PC-3 (cell line): ENCODE results near the gene JAM2. TPM values are rescaled to one million over a fixed set of nuclear protein-coding genes. Genes with fewer than 3 reads are reported as not detected.

Source experiments
- ATAC-seq: fragments of 200-7000 bp; cut with Tn5 transposase; 2 replicates; pipeline ENCODE4 v1.9.1; 2020; ENCODE audit warnings: mild to moderate bottlenecking, moderate library complexity
- BruUV-seq: library from RNA; stranded (reverse); fragments of 400-500 nt; replicated peaks from 2 replicates; lab custom pipeline; 2021; lab: Mats Ljungman, UMichigan
- CTCF ChIA-PET: fragments of 300-600 bp; sonication (Branson Sonifier 250); formaldehyde crosslinking; loops from one replicate; lab custom pipeline; 2022; ENCODE audit warnings: antibody characterized with exemption; lab: Charles Lee
- POLR2A ChIA-PET: fragments of 300-600 bp; sonication (Branson Sonifier 250); formaldehyde crosslinking; loops from one replicate; lab custom pipeline; 2022; ENCODE audit warnings: antibody characterized with exemption; ENCODE audit not compliant: unreplicated experiment; lab: Charles Lee
- DNase-seq: peaks from one replicate; pipeline ENCODE4 v3.0.0-alpha.2; 2015
- H2AFZ ChIP-seq: fragments of 300-600 bp; sonication (generic); 2 replicates; pipeline ENCODE4 v1.6.0; 2016; ENCODE audit warnings: antibody characterized with exemption, low read length
- H3F3A ChIP-seq: fragments of 300-600 bp; sonication (generic); one replicate; pipeline ENCODE4 v1.6.0; 2017; ENCODE audit warnings: antibody characterized with exemption, low read length, control low read depth, mild to moderate bottlenecking; ENCODE audit not compliant: unreplicated experiment
- H3K27ac ChIP-seq: fragments of 300-600 bp; sonication (generic); 2 replicates; pipeline ENCODE4 v1.5.1; 2016; ENCODE audit warnings: mild to moderate bottlenecking, low read length
- H3K27me3 ChIP-seq: fragments of 300-600 bp; sonication (generic); 2 replicates; pipeline ENCODE4 v1.6.1; 2016; ENCODE audit warnings: low read length, mixed read lengths
- H3K36me3 ChIP-seq: fragments of 300-600 bp; sonication (generic); 2 replicates; pipeline ENCODE4 v1.6.1; 2016; ENCODE audit warnings: low read depth, mixed run types, low read length, mixed read lengths
- H3K4me1 ChIP-seq: fragments of 300-600 bp; sonication (generic); 2 replicates; pipeline ENCODE4 v1.5.1; 2016; ENCODE audit warnings: low read length; ENCODE audit not compliant: insufficient read depth
- H3K4me2 ChIP-seq: fragments of 300-600 bp; sonication (generic); 2 replicates; pipeline ENCODE4 v1.6.0; 2016; ENCODE audit warnings: low read length
- H3K4me3 ChIP-seq: fragments of 300-600 bp; sonication (generic); 2 replicates; pipeline ENCODE4 v1.5.1; 2016; ENCODE audit warnings: mild to moderate bottlenecking, low read length, mixed read lengths
- H3K79me2 ChIP-seq: fragments of 300-600 bp; sonication (generic); 2 replicates; pipeline ENCODE4 v1.6.1; 2017; ENCODE audit warnings: low read length, mixed read lengths
- H3K9ac ChIP-seq: fragments of 300-600 bp; sonication (generic); 2 replicates; pipeline ENCODE4 v1.6.0; 2016; ENCODE audit warnings: mild to moderate bottlenecking, low read length
- H3K9me2 ChIP-seq: fragments of 300-600 bp; sonication (generic); replicated peaks from 2 replicates; pipeline ENCODE4 v1.6.1; 2016; ENCODE audit warnings: mixed run types, low read length, mixed read lengths
- H3K9me3 ChIP-seq: fragments of 300-600 bp; sonication (generic); 2 replicates; pipeline ENCODE4 v1.6.1; 2016; ENCODE audit warnings: low read length, mixed read lengths
- H4K20me1 ChIP-seq: fragments of 300-600 bp; sonication (generic); 2 replicates; pipeline ENCODE4 v1.6.1; 2016; ENCODE audit warnings: low read length, mixed read lengths
- CTCF ChIP-seq: fragments of 300-600 bp; sonication (generic); conservative IDR thresholded peaks from 2 replicates; pipeline ENCODE4 v1.5.1; 2017; ENCODE audit warnings: antibody characterized with exemption, low read depth, mild to moderate bottlenecking, low read length
- EZH2 ChIP-seq: fragments of 300-600 bp; sonication (generic); IDR thresholded peaks from one replicate; pipeline ENCODE4 v1.6.1; 2017; ENCODE audit warnings: antibody characterized with exemption, mild to moderate bottlenecking, low read length; ENCODE audit not compliant: unreplicated experiment
- EZH2phosphoT487 ChIP-seq: fragments of 300-600 bp; sonication (generic); IDR thresholded peaks from 2 replicates; pipeline ENCODE4 v1.6.1; 2018; ENCODE audit warnings: mild to moderate bottlenecking, antibody characterized with exemption, low read length, borderline replicate concordance
- intact Hi-C: fragments of 100-400 bp; cut with micrococcal nuclease; formaldehyde crosslinking; loops from 2 replicates; pipeline ENCODE4 v1.9.0; 2023
- total RNA-seq: library from RNA; depleted of rRNA; stranded (reverse); fragments of >200 nt; gene quantifications from 2 replicates; pipeline ENCODE4 v1.2.3, GENCODE V29; 2014

The JAM2 gene
- total RNA-seq, 1 experiment from 2014 or later: not detected

GRCh38 chr21:25607151-25608043 lies 31.7 kb upstream of the JAM2 start, which contains the start of gene MRPL39:
Gene MRPL39, minus strand, starts transcription at chr21:25607481. Its CDS starts 6 bp downstream, at chr21:25607475.
- H3K27ac ChIP-seq: peak within 1 kb of the TSS; percentile 56
- intact Hi-C loops: loop anchor here (1.0 to 2.0 kb wide), 6 partner anchors 93 to 255 kb away; no protein-coding TSS in a partner anchor
- ATAC-seq: peak; percentile 92
- no peaks in the 10 kb centered on the region for H3F3A ChIP-seq
- BruUV-seq: no TSS peak
- H3K36me3 ChIP-seq: peaks cover 25% of the 10 kb centered on the region; the same call in 1 of the 2 replicates
- CTCF ChIA-PET: no interaction called here
- peak within 1 kb of the TSS; percentile 90 for H2AFZ ChIP-seq
- H3K79me2 ChIP-seq: peaks cover 31% of the 10 kb centered on the region
- TF ChIP-seq EZH2phosphoT487 (no peak), CTCF (peak; percentile 70)
- peak within 1 kb of the TSS; percentile 97 for H3K9ac ChIP-seq
- no peaks in the 10 kb centered on the region for H3K9me3 ChIP-seq
- no peaks in the 10 kb centered on the region for H3K9me2 ChIP-seq
- H3K27me3 ChIP-seq: no peaks in the 10 kb centered on the region
- peak within 1 kb of the TSS; percentile 99 for H3K4me3 ChIP-seq
- DNase-seq: peak; percentile 91
- peak within 1 kb of the TSS; percentile 97 for H3K4me2 ChIP-seq
- peaks cover 22% of the 10 kb centered on the region for H3K4me1 ChIP-seq
- no peaks in the 10 kb centered on the region for H4K20me1 ChIP-seq
- POLR2A ChIA-PET: no interaction called here

- Histone ChIP-seq H3K79me2 (peaks cover 31% of the 10 kb centered on the region), H4K20me1 (no peaks in the 10 kb centered on the region), H3K27ac (no peak overlapping the region), H3K4me3 (peak overlapping the region; percentile 99), H3K27me3 (no peaks in the 10 kb centered on the region), H3K9me2 (no peaks in the 10 kb centered on the region), H2AFZ (peak overlapping the region; percentile 90), H3K9me3 (no peaks in the 10 kb centered on the region), H3F3A (no peaks in the 10 kb centered on the region), H3K4me2 (peak overlapping the region; percentile 97), H3K4me1 (peaks cover 22% of the 10 kb centered on the region), H3K9ac (peak overlapping the region; percentile 17; the same call in 1 of the 2 replicates), H3K36me3 (peaks cover 17% of the 10 kb centered on the region; the same call in 1 of the 2 replicates)
- ATAC-seq (peak; percentile 80), DNase-seq (peak; percentile 93)
- intact Hi-C loops: loop anchor here (1.0 to 2.0 kb wide), 4 partner anchors 93 to 254 kb away; no protein-coding TSS in a partner anchor
- no TSS peak for BruUV-seq
- ChIA-PET CTCF (no interaction called here), POLR2A (no interaction called here)
- TF ChIP-seq EZH2 (no peak), CTCF (peak; percentile 96), EZH2phosphoT487 (no peak)
These were observed 30.9 kb upstream of the JAM2 start for GRCh38 chr21:25608044-25608737.
